ENCODE measurements around the gene PHIP. TPM values are rescaled to one million over a fixed set of nuclear protein-coding genes. Genes with fewer than 3 reads are reported as not detected.
A peak's percentile ranks its signal among the peaks of the same experiment; 100 is the strongest.

PHIP gene
- total RNA-seq, 1 donor from 2014 or later: 29.6 TPM

DNA sequence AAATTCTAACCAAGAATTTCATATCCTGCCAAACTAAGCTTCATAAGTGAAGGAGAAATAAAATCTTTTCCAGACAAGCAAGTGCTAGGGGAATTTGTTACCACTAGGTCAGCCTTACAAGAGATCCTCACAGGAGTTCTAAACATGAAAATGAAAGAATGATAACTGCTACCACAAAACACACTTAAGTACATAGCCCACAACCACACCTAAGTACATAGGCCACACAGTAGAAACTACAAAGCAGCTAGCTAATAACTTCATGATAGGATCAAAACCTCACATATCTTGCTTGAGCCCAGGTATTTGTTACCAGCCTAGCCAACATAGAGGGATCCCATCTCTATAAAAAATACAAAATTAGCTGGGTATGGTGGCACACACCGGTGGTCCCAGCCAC, 160.3 kb downstream of the PHIP start:
- FAIRE-seq (no peak), DNase-seq (ENCODE audit: low read depth) (no peak)
- Mint-ChIP-seq H3K9me3 (ENCODE audit: unreplicated experiment) (peaks cover 25% of the 10 kb centered on the region), H3K27me3 (ENCODE audit: low read depth, unreplicated experiment) (no peaks in the 10 kb centered on the region), H3K27ac (ENCODE audit: unreplicated experiment) (no peak overlapping the region), H3K4me3 (ENCODE audit: unreplicated experiment) (no peak overlapping the region), H3K36me3 (ENCODE audit: low read depth, unreplicated experiment) (peaks cover 2% of the 10 kb centered on the region), H3K4me1 (ENCODE audit: low read depth, unreplicated experiment) (no peaks in the 10 kb centered on the region)
- TF ChIP-seq, protein P1, sequence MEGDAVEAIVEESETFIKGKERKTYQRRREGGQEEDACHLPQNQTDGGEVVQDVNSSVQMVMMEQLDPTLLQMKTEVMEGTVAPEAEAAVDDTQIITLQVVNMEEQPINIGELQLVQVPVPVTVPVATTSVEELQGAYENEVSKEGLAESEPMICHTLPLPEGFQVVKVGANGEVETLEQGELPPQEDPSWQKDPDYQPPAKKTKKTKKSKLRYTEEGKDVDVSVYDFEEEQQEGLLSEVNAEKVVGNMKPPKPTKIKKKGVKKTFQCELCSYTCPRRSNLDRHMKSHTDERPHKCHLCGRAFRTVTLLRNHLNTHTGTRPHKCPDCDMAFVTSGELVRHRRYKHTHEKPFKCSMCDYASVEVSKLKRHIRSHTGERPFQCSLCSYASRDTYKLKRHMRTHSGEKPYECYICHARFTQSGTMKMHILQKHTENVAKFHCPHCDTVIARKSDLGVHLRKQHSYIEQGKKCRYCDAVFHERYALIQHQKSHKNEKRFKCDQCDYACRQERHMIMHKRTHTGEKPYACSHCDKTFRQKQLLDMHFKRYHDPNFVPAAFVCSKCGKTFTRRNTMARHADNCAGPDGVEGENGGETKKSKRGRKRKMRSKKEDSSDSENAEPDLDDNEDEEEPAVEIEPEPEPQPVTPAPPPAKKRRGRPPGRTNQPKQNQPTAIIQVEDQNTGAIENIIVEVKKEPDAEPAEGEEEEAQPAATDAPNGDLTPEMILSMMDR (IDR thresholded peaks at IDR 0.05; ENCODE audit: insufficient read depth, low read depth, low read length): no peak
- TF ChIP-seq EZH2 (IDR thresholded peaks at IDR 0.05; ENCODE audit: insufficient read depth, low read length): no peak
- H4K20me1 ChIP-seq (ENCODE audit: insufficient read depth, low read length): no peaks in the 10 kb centered on the region
- no peak overlapping the region for H3K4me3 ChIP-seq (ENCODE audit: insufficient read depth, low read depth, low read length)
- H3K9me3 ChIP-seq (ENCODE audit: insufficient read depth, low read depth, low read length): peaks cover 3% of the 10 kb centered on the region
- no peak overlapping the region for H3K27ac ChIP-seq (ENCODE audit: low read depth, low read length)
- H3K36me3 ChIP-seq (ENCODE audit: insufficient read depth, low read length): no peaks in the 10 kb centered on the region
- no peaks in the 10 kb centered on the region for H3K4me1 ChIP-seq (ENCODE audit: insufficient read depth, low read length)
- no peak overlapping the region for H3K9ac ChIP-seq (ENCODE audit: low read length)
- H3K79me2 ChIP-seq (ENCODE audit: insufficient read depth, low read length): no peaks in the 10 kb centered on the region
- H2AFZ ChIP-seq (ENCODE audit: low read depth, low read length): no peak overlapping the region
- no peaks in the 10 kb centered on the region for H3K27me3 ChIP-seq (ENCODE audit: insufficient read depth, low read length)
- no peak overlapping the region for H3K4me2 ChIP-seq (ENCODE audit: low read length)

DNA sequence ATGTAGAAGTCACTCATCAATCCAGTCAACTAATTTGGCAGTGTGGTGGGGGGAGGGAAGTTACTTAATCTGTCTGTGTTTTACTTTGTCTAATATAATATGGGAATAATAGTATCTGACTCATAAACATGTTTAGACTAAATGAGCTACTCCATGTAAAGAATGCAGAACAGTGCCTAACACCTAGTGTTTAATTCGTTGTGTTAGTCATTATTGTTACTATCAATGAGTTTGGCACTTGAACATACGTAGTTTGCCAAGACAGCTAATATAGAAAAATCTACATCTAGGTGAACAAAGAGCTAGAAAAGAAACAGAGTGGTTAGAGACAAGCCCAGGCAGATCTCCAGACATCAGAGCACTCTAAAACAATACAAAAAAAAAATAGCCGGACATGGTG, 161.6 kb downstream of the PHIP start:
- no peak overlapping the region for H3K27ac Mint-ChIP-seq (ENCODE audit: unreplicated experiment)
- H3K9me3 ChIP-seq (ENCODE audit: insufficient read depth, low read depth, low read length): peaks cover 3% of the 10 kb centered on the region
- no peaks in the 10 kb centered on the region for H3K27me3 Mint-ChIP-seq (ENCODE audit: low read depth, unreplicated experiment)
- H3K9me3 Mint-ChIP-seq (ENCODE audit: unreplicated experiment): peaks cover 15% of the 10 kb centered on the region
- H3K4me1 ChIP-seq (ENCODE audit: insufficient read depth, low read length): no peaks in the 10 kb centered on the region
- H3K27ac ChIP-seq (ENCODE audit: low read depth, low read length): no peak overlapping the region
- no peak overlapping the region for H3K4me3 ChIP-seq (ENCODE audit: insufficient read depth, low read depth, low read length)
- no peak overlapping the region for H3K4me3 Mint-ChIP-seq (ENCODE audit: unreplicated experiment)
- no peak overlapping the region for H2AFZ ChIP-seq (ENCODE audit: low read depth, low read length)
- no peaks in the 10 kb centered on the region for H3K79me2 ChIP-seq (ENCODE audit: insufficient read depth, low read length)
- H3K36me3 ChIP-seq (ENCODE audit: insufficient read depth, low read length): no peaks in the 10 kb centered on the region
- H3K36me3 Mint-ChIP-seq (ENCODE audit: low read depth, unreplicated experiment): peaks cover 2% of the 10 kb centered on the region
- TF ChIP-seq, protein P1 (IDR thresholded peaks at IDR 0.05; ENCODE audit: insufficient read depth, low read depth, low read length): no peak
- TF ChIP-seq EZH2 (IDR thresholded peaks at IDR 0.05; ENCODE audit: insufficient read depth, low read length): no peak
- FAIRE-seq: no peak
- H4K20me1 ChIP-seq (ENCODE audit: insufficient read depth, low read length): no peaks in the 10 kb centered on the region
- no peaks in the 10 kb centered on the region for H3K4me1 Mint-ChIP-seq (ENCODE audit: low read depth, unreplicated experiment)
- DNase-seq (ENCODE audit: low read depth): no peak
- no peak overlapping the region for H3K9ac ChIP-seq (ENCODE audit: low read length)
- H3K4me2 ChIP-seq (ENCODE audit: low read length): no peak overlapping the region
- H3K27me3 ChIP-seq (ENCODE audit: insufficient read depth, low read length): no peaks in the 10 kb centered on the region

DNA sequence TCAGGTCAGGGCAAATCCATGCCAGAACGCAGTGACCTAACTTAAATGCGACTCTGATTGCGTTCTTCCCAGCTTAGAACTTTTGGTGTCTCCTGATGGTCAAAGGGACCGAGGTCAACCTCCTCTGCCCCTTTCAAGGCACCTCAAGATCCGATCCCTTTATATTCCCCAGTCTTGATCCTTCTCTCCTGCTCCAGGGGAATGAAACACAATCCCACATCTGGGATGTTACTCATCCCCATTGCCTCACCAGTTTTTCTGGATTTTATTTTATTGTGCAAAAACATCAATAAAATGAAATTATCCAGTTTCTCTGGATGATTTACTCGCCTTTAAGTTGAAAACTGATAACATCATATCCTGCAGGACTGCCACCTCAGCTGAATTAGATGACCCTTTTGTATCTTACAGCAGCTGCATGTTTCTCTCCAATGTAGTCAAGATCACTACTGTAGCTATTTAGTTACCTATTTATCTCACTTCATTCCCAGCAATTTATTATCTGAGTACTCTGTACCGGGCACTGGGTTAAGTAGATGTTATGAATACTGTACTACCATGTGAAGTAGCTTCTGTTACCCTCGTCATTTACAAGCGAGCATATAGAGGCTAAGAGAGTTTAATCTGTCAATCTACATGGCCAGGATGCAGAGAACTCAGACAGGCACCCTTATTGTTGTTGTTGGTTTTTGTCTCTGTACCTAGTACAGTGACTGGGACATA, 166.7 kb downstream of the PHIP start:
- no peak for DNase-seq (ENCODE audit: low read depth)
- no peaks in the 10 kb centered on the region for H3K27me3 ChIP-seq (ENCODE audit: insufficient read depth, low read length)
- H3K36me3 ChIP-seq (ENCODE audit: insufficient read depth, low read length): no peaks in the 10 kb centered on the region
- no peak overlapping the region for H3K27ac ChIP-seq (ENCODE audit: low read depth, low read length)
- peak overlapping the region; percentile 59 for H3K27ac Mint-ChIP-seq (ENCODE audit: unreplicated experiment)
- peaks cover 3% of the 10 kb centered on the region for H3K4me1 Mint-ChIP-seq (ENCODE audit: low read depth, unreplicated experiment)
- no peak overlapping the region for H3K9ac ChIP-seq (ENCODE audit: low read length)
- FAIRE-seq: no peak
- H3K27me3 Mint-ChIP-seq (ENCODE audit: low read depth, unreplicated experiment): peaks cover 12% of the 10 kb centered on the region
- no peaks in the 10 kb centered on the region for H4K20me1 ChIP-seq (ENCODE audit: insufficient read depth, low read length)
- H3K9me3 Mint-ChIP-seq (ENCODE audit: unreplicated experiment): peaks cover 6% of the 10 kb centered on the region
- no peaks in the 10 kb centered on the region for H3K4me1 ChIP-seq (ENCODE audit: insufficient read depth, low read length)
- H2AFZ ChIP-seq (ENCODE audit: low read depth, low read length): no peak overlapping the region
- peak overlapping the region; percentile 83 for H3K4me3 Mint-ChIP-seq (ENCODE audit: unreplicated experiment)
- peak overlapping the region; percentile 90 for H3K4me2 ChIP-seq (ENCODE audit: low read length)
- H3K79me2 ChIP-seq (ENCODE audit: insufficient read depth, low read length): no peaks in the 10 kb centered on the region
- H3K4me3 ChIP-seq (ENCODE audit: insufficient read depth, low read depth, low read length): peak overlapping the region; percentile 54
- H3K9me3 ChIP-seq (ENCODE audit: insufficient read depth, low read depth, low read length): no peaks in the 10 kb centered on the region
- peaks cover 3% of the 10 kb centered on the region for H3K36me3 Mint-ChIP-seq (ENCODE audit: low read depth, unreplicated experiment)
- TF ChIP-seq EZH2 (IDR thresholded peaks at IDR 0.05; ENCODE audit: insufficient read depth, low read length): no peak
- TF ChIP-seq, protein P1 (IDR thresholded peaks at IDR 0.05; ENCODE audit: insufficient read depth, low read depth, low read length): no peak

All from astrocyte (in vitro differentiated cells and primary cell).